Measurements from ENCODE around the gene NT5DC4. TPM values are rescaled to one million over a fixed set of nuclear protein-coding genes. Genes with fewer than 3 reads are reported as not detected.

NT5DC4 gene
- total RNA-seq: not detected
- long read RNA-seq, donor 1: 0 reads
- long read RNA-seq, donor 2: 0 reads

DNA sequence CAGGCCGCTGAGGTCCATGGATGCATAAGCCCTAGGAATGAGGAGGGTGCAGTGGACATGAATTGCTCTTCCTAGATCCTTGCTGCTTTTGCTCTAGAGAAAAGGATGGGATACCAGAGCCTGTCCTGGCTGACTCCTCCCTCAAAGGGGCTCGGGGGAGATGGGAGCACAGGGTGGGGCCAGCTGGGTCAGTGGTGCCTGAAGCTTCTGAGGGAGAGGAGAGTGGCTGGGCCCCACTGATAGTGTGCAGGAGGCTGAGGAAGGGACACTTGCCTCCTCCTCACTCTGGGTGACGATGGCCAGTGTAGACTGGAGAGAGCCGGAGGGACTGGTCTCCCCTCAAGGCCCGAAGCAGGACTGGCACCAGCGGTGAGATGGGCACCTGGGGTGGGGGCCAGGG is at the start of gene NT5DC4:
TSS of gene NT5DC4 (plus strand) at position 236 of the 400 bp plus-strand sequence. CDS start at position 296, 60 bp downstream.
- ATAC-seq: no peak
- intact Hi-C loops (cut with DNase I, micrococcal nuclease): loop anchor here (10.0 kb wide), 1 partner anchor 96 kb away; no protein-coding TSS in a partner anchor
- no peak within 1 kb of the TSS for H3K4me3 ChIP-seq
- no peaks in the 10 kb centered on the region for H3K4me1 ChIP-seq (ENCODE audit: low read depth)
- no peaks in the 10 kb centered on the region for H3K36me3 ChIP-seq (ENCODE audit: low read depth)
- TF ChIP-seq, protein P1, sequence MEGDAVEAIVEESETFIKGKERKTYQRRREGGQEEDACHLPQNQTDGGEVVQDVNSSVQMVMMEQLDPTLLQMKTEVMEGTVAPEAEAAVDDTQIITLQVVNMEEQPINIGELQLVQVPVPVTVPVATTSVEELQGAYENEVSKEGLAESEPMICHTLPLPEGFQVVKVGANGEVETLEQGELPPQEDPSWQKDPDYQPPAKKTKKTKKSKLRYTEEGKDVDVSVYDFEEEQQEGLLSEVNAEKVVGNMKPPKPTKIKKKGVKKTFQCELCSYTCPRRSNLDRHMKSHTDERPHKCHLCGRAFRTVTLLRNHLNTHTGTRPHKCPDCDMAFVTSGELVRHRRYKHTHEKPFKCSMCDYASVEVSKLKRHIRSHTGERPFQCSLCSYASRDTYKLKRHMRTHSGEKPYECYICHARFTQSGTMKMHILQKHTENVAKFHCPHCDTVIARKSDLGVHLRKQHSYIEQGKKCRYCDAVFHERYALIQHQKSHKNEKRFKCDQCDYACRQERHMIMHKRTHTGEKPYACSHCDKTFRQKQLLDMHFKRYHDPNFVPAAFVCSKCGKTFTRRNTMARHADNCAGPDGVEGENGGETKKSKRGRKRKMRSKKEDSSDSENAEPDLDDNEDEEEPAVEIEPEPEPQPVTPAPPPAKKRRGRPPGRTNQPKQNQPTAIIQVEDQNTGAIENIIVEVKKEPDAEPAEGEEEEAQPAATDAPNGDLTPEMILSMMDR (IDR thresholded peaks at IDR 0.05): no peak
- no peaks in the 10 kb centered on the region for H3K9me3 ChIP-seq
- DNase-seq: no peak

DNA sequence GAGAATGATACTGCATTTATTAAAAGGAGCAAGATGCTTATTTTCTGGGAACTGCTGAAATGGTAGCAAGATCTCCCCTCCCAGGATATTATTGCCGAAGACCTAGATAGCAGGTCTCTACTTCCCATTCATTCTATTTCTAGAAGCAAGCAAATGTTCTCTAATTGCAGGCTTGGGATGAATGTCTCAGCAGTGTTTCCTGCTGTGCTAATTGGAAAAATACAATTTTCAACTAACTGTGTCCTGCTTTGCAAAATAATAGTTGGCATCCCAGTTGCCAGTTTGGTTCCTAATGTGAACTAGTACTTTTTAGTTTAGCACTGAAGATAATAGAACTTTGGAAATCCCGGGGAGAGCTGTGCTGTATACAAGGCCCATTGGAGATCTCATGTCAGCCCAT is 49.0 kb upstream of the NT5DC4 start:
- Histone ChIP-seq H3K36me3 (ENCODE audit: low read depth) (no peaks in the 10 kb centered on the region), H3K9me3 (no peaks in the 10 kb centered on the region), H3K4me1 (ENCODE audit: low read depth) (no peaks in the 10 kb centered on the region), H3K4me3 (no peak overlapping the region)
- DNase-seq: no peak
- TF ChIP-seq, protein P1 (IDR thresholded peaks at IDR 0.05): no peak
- ATAC-seq: no peak
- intact Hi-C loops (cut with DNase I, micrococcal nuclease): no loop called here

DNA sequence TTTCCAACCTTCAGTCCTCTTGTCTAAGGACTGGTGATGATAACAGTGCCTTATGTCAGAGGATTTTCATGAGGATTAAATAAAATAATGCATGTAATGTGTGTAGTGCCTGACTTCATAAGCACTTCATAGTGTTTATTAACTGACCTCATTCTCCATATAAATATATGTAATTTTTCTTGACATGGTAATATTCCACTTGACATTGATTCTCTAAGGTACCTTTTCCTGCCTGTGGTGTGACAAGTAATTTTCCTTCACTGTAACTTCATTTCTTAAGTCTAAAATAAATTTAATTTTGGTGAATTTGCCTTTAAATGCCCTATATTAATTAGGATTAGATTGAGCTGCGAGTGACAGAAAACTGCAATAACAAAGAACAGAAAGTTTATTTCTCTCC is 47.8 kb upstream of the NT5DC4 start:
- no peaks in the 10 kb centered on the region for H3K36me3 ChIP-seq (ENCODE audit: low read depth)
- ATAC-seq (no peak), DNase-seq (no peak)
- no peaks in the 10 kb centered on the region for H3K4me1 ChIP-seq (ENCODE audit: low read depth)
- TF ChIP-seq, protein P1 (IDR thresholded peaks at IDR 0.05): no peak
- intact Hi-C loops (cut with DNase I, micrococcal nuclease): no loop called here
- no peaks in the 10 kb centered on the region for H3K9me3 ChIP-seq
- no peak overlapping the region for H3K4me3 ChIP-seq

DNA sequence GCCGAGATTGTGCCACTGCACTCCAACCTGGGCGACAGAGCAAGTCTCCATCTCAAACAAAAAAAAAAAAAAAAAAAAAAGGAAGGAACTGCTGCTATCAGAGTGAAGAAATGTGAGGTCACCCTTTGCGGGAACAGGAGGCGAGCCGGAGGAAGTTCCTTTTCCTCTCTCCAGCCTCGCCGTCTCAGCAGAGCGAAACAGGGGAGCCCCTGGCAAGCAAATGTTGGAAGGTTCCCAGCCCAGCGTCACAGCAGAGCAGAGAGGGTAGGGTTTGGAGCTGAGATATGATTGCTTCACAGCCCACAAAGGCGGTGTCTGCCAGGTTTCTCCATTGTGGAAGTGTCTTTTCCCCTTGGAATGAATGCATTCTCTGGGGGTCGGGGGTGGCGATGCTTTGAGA is 46.6 kb upstream of the NT5DC4 start:
- no peak overlapping the region for H3K4me3 ChIP-seq
- TF ChIP-seq, protein P1 (IDR thresholded peaks at IDR 0.05): no peak
- DNase-seq (peak in 2 of 3 donors; percentile 42 to 71), ATAC-seq (peak; percentile 38)
- H3K4me1 ChIP-seq (ENCODE audit: low read depth): no peaks in the 10 kb centered on the region
- no peaks in the 10 kb centered on the region for H3K9me3 ChIP-seq
- H3K36me3 ChIP-seq (ENCODE audit: low read depth): no peaks in the 10 kb centered on the region
- intact Hi-C loops (cut with DNase I, micrococcal nuclease): no loop called here

DNA sequence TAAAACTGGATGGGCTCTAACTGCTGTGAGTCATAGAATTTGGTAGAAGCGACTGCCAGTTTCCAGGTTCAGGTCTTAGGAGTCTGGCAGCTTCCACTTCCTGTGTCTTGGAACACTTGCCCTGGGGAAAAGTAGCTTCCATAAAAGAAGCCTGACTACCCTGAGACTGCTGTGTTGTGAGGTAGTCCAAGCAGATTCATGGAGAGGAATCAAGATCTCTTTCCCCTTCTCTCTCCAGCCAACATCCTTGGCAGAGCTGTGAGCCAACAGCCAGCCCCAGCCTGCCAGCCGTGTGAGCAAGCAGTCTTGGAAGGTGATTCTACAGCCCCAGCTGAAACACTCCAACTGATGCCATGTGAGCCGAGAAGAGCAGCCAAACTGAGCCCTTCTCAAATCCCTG is 41.3 kb upstream of the NT5DC4 start:
- ATAC-seq (no peak), DNase-seq (no peak)
- Histone ChIP-seq H3K4me1 (ENCODE audit: low read depth) (no peaks in the 10 kb centered on the region), H3K36me3 (ENCODE audit: low read depth) (no peaks in the 10 kb centered on the region), H3K4me3 (no peak overlapping the region), H3K9me3 (no peaks in the 10 kb centered on the region)
- intact Hi-C loops (cut with DNase I, micrococcal nuclease): no loop called here
- TF ChIP-seq, protein P1 (IDR thresholded peaks at IDR 0.05): no peak

DNA sequence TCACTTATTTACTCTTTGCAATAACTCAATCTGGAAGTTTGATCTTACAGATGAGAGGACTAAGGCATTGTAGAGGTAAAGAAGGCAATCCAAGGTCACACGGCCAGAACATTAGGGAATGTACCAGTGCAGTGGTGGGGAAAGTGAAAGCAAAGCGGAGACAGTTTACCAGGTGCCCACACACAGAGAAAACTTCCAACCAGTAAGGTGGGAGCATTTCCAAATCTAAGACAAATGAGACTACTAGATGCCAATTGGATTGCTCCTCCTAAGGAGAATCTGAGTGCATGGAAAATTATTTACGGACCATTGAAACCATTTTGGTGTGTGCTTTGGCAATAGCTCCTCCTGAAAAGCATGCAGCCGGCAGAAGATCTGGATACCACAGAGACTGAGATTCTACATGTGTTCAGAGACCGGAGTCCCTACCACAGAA is 40.1 kb upstream of the NT5DC4 start:
- Histone ChIP-seq H3K4me1 (ENCODE audit: low read depth) (no peaks in the 10 kb centered on the region), H3K9me3 (no peaks in the 10 kb centered on the region), H3K36me3 (ENCODE audit: low read depth) (no peaks in the 10 kb centered on the region), H3K4me3 (no peak overlapping the region)
- TF ChIP-seq, protein P1 (IDR thresholded peaks at IDR 0.05): no peak
- no peak for ATAC-seq
- DNase-seq: no peak
- intact Hi-C loops (cut with DNase I, micrococcal nuclease): no loop called here
